Ureter (tissue), 1 donor: ENCODE measurements around the gene CRELD2. TPM values are rescaled to one million over a fixed set of nuclear protein-coding genes. Genes with fewer than 3 reads are reported as not detected.

Experiments
- DNase-seq: peaks from one replicate; pipeline ENCODE4 v3.0.0-alpha.2; 2020; ENCODE audit warnings: low spot score
- total RNA-seq: library from RNA; stranded (reverse); gene quantifications from one replicate; pipeline ENCODE4 v1.2.4, GENCODE V29; 2023
- donor health status: DM: yes; HTN: yes; CAD: no.

Gene CRELD2
- total RNA-seq, 1 donor from 2014 or later = 42.8 TPM

DNA sequence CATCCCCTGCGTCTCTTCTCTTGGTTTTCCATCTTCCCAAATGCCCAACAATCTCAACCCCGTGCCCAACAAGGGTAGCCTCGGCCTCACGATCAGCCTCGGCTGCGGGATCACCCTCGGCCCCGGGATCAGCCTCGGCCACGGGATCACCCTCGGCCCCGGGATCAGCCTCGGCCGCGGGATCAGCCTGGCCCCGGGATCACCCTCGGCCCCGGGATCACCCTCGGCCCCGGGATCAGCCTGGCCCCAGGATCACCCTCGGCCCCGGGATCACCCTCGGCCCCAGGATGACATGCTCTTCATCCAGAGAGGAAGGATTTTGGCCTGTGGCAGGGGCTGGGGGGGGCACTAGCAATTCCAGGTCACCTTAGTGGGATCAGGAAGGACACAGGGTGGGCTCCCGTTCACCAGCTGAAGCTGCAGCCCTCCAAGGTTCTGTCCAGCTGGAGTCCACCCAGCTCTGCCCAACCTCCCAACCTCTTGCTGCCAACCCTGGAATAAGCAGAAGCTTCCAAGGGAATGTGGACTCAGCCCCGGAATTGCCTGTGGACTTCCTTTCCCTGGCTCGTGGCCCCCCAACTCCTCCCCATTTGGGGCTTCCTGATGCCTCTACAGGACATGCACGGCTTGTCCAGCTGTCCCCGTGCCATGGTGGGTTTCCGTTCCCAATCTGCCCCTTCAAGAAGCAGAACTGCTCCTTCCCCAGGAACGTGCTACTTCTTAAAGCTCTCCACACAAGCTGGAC is 6.4 kb upstream of the CRELD2 start:
- DNase-seq = no peak

DNA sequence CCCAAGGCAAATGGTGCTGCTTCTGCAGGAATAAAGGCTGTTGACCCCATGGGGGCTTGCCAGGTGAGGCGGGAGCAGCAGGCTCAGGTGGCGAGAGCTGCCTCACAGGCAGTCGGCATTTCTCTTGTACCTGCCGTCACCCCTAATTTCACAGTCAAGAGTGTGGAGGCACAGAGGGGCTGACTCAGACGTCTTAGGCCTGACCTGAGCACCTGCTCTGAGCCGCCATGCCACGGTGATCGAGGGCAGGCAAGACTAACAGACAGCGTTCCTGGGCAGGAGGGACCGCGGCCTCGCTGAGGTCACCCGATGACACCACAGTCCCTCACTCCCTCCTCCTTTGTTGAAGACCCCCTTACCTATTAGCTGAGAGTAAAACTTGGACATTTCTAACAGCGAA is 5.4 kb upstream of the CRELD2 start:
- no peak for DNase-seq

DNA sequence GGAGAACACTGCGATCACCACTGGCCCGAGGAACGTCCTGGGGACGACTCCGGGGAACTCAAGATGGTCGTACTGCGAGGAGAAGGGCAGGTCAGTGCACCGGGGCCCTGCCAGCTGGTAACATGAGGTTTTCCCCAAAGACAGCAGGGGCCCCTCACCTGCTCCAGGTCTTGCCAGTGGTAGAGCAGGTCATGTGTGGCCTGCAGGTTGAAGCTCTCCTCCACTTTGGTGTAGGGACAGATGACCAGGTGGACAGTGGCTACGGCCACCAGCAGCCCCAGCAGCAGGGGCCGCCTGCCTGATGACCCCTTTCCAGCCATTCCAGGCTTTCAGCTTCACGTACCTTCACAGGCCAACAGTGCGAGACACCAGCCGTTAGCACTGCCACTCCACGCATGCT is 5.0 kb upstream of the CRELD2 start:
- DNase-seq = no peak

DNA sequence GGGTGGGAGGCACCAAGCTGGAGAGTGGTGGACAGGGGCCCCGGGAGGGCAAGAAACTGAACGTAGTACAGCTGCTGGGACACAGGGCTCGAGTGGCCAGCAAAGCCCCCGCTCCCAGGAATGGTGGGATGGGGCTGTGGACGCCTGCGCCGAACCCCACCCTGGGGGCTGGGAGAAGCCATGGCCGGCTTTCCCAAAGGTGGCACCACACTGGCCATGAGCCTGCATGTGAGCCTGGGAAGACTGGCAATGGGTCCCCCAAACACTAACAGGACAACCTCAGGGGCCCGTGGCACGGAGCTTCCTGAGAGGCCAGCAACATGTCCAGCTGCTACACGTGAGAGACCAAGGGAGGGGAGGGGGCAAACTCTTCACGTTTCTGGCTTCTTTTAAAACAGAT is 4.2 kb upstream of the CRELD2 start:
- DNase-seq = no peak

DNA sequence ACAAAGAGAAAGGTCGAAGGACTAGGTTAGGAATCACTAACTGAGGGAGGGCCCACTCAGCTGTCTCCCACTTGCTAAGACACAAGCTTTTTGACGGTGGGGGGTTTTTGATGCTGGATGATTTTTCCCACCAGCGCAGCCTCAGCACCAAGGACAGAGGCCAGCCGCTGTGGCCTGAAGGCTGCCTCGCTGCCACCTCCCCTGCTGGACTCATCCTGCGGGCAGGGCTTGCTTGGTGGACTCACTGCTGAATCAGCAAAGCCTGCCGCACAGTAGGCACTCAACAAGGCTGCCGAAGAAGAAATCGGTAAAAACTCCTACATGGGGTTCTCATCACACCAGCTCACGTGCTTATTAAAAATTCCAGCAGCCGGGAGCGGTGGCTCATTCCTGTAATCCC is 2.8 kb upstream of the CRELD2 start:
- DNase-seq = no peak

DNA sequence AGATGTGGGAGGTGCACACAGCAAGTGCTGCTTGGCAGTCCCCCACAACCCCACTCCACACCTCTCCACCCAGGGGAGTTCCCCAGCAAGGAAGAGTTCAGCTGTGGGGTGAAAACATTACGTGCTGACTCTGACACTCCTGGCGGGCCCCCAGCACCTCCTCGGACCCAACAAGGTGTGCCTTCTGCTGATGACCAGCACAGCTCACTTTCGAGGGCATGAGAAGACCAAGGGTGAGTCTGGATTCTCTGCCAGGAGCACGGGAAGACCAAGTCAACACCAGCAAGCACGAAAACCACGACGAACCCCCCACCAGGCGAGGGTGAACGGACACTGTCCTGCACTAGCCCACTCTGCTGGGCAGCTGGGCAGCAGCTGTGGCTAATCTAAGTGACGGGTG is 1.6 kb upstream of the CRELD2 start:
- no peak for DNase-seq

DNA sequence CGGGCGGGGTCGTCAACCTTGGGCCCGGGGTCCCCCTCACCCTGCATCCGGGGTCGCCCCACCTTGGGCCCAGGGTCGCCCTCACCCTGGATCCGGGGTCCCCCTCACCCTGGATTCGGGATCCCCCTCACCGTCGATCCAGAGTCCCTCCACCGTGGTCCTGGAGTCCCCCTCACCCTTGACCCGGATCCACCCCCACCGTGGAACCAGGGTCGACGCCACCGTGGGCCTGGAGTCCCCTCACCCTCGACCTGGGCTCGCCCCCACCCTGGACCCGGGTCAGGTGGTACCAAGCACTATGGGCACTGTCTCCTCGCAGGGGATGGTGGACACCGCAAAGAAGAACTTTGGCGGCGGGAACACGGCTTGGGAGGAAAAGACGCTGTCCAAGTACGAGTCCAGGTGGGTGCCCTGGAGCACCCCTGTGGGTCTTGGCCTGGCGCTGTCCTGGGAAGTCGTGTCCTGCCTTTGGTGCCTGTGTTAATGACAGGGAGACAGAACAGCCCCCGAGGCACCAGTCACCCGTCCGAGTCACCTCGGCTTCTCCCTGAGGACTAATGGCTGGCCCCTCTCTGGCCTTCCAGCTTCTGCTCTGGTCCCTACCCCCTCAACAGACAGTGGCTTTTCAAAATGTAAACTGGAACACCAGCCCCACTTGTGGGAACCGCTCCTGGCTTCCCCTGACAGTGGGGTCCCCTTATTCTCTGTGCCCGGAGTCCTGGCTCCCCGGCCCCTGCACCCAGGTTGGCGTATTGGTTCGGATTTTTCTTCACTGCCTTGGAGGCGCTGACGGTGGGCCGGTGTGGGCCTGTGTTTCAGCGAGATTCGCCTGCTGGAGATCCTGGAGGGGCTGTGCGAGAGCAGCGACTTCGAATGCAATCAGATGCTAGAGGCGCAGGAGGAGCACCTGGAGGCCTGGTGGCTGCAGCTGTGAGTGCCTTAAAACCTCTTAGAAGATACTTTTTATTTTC is 762 bp downstream of the CRELD2 start:
- DNase-seq = no peak

DNA sequence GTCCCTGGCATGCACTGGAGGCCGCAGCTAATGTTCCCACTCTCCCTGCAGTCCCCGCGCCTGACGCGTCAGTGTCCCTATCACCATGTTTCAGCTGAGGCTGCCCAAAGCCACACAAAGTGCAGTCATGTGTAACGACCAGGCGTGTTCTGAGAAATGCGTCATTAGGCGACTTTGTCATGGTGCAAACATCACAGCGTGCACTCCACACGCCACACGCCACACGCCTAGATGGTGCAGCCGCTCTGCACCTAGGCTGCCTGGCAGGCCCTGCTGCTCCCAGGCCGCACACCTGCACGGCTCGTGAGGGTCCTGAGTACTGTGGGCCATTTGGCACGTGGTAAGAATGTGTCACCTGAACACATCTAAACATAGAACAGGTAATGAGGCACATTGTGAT is 2.4 kb downstream of the CRELD2 start:
- no peak for DNase-seq

DNA sequence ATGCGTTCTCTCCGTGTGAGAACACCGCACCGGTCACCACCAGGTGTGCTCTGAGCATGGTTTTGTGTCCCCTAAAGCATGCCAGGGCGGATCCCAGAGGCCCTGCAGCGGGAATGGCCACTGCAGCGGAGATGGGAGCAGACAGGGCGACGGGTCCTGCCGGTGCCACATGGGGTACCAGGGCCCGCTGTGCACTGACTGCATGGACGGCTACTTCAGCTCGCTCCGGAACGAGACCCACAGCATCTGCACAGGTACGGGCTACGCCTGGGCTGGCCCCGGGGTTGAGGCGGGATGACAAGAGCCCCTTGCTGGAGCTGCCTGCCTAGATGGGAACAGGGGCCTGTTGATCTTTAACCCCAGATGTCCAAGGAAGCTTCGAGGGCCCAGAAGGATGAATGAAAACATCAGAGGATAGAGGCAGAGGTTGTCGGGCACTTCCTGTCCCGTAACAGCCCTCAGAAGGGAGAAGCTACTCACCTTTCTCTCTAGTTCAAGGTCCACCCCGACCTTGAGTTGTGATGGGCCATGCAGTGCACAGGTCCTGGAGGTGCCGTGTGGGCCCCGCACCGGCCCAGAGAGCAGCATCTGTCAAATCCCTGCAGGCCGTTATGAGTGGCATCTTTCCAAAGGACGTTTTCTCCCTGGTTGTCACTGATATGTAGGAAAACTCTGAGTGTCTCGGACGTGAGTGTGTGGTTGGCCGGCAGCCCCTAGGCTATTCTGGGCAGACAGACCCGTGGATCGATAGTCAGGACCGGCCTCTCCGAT is 3.3 kb downstream of the CRELD2 start:
- DNase-seq = no peak

DNA sequence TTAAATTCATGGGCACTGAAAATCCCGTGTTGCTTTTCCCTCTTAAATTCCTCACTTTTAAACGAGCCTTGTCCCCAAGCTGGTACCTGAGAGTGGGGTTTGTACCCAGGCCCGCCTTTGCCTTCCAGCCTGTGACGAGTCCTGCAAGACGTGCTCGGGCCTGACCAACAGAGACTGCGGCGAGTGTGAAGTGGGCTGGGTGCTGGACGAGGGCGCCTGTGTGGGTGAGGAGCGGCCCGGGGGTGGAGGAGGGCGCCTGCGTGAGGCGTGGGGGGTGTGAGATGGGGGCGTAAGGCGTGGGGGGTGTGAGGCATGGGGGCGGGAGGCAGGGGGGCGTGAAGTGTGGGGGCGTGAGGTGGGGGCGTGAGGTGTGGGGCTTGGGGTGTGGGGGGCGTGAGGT is 4.0 kb downstream of the CRELD2 start:
- no peak for DNase-seq

DNA sequence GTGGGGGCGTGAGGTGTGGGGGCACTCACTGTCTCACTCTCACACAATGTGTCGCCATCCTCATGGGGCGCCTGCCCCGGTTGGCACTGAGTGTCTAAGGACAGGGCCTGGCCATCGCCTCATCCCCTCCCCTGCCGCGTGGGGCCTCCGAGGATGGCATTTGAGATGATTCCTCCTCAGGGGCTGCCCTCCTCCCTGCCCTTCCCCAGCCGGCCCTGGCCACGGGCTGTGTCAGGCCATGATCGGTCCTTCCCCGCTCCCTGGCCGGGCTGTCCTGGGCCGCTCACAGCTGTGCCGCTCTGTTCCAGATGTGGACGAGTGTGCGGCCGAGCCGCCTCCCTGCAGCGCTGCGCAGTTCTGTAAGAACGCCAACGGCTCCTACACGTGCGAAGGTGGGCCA is 4.5 kb downstream of the CRELD2 start:
- no peak for DNase-seq

DNA sequence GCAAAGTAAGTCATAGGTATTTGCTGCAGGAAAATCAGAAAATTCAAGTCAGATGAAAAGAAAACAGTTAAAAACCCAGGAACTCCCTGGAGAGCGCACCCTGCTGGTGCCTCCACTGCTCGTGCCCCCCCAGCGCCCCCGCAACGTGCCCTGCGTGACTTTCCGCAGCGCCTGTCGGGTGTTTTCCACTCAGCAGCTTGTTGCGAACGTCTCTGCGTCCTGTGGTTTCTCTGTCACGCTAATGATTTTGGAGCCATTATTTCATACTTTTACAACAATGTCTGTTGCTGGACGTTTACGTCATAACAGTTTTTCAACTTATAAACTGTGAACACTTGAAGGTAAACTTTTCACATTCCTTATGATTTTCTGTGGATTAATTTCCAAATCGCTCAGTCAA is 5.0 kb downstream of the CRELD2 start:
- no peak for DNase-seq

DNA sequence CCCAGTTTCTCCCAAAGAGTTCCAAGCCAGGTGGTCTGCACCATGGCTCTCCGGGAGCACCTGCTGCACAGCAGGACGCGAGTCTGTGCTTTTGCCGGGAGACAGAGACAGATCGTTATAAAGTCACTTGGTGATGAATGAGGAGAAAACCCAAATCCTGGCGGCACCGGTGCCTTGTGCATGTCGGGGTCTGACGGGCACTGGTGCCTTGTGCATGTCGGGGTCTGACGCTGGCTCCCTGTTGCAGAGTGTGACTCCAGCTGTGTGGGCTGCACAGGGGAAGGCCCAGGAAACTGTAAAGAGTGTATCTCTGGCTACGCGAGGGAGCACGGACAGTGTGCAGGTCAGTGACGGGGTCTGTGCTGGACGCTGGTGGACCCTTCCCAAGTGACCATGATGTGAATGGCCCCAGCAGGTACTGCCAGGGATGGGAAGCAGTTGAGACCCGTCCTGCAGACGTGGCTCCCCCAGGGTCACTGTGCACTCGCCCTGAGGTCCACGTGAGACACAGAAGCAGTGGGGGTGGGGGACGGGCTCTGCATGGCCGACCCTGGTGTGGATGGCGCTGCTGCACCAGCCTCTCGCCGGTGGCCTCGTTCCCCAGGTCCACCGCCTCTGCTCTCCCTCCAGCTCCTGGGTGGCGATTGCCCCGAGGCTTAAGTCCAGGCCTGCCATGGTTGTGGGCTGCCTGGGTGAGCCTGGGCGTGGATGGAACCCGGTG is 5.8 kb downstream of the CRELD2 start:
- DNase-seq = no peak

DNA sequence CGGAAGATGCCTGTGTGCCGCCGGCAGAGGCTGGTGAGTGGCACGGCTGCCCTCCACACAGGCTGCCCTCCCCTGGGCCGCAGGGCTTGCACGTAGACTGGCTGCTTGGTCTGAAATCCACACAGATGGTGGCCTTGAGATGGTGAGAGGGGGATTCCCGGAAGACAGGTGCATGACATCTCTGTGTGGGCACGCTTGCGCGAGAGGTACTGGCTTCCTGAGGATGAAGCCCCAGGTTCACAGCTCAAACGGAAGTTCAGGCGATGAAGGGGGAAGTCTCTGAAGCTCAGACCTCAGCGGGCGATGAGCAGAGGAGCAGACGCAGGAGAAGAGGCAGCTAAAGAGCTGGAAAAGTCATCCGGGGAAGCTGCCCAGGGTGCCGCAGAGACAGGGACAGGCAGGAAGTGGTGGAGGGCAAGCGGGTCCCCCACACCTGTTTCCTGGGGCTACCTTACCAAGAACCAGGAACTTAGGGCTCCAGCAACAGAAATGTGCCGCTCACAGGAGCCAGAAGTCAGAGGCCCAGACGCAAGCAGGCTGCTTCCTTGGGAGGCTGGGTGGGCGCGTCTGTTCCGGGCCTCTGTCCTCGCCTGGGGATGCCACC is 7.2 kb downstream of the CRELD2 start:
- DNase-seq = no peak

DNA sequence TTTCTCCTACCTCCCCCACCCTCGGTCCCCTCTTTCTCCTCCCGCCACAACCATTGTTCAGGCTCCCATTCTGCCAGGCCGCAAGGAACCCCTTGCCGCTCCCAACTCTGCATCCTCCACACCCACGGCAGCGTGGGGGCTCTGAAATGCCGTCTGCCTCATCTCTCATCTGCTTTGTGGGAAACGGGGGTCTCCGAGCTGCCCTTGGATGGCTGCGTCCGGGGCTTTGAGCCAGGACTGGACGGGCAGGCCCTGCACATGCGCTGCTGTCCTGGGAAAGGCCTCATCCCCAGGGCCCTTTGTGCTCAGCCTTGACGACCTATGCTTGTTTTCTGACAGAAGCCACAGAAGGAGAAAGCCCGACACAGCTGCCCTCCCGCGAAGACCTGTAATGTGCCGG is 8.5 kb downstream of the CRELD2 start:
- DNase-seq = no peak

DNA sequence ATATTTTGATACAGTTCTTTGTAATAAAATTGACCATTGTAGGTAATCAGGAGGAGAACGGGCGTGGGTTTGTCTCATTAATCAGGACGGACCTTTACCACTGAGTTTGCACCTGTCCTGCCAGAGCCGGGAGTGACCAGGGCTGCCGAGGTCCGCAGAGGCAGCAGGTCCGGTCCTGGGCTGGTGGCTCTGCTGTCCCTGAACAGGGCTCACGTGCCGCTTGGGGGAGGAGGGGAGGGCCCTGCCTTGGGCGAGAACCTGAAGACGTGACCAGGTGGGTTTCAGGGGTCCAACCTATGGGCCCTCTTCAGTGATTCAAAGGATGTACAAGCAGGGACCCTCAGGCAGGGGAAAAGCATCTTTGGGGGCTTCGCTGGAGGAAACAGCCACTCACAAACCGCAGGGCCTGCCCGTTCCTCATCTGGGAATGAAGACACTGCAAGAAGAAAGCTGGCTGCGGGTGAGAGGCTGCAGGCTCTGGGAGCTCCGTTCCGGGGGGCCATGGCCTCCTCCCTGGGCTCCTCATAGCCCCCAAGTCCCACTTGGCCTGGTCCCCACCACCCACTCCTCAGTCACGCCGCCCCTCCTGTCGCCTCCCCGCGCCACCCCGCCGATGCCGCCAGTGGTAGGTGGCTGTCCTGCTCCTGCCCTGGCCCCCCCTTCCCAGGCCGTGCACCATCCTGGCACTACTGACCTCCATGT is 9.2 kb downstream of the CRELD2 start:
- DNase-seq = no peak

DNA sequence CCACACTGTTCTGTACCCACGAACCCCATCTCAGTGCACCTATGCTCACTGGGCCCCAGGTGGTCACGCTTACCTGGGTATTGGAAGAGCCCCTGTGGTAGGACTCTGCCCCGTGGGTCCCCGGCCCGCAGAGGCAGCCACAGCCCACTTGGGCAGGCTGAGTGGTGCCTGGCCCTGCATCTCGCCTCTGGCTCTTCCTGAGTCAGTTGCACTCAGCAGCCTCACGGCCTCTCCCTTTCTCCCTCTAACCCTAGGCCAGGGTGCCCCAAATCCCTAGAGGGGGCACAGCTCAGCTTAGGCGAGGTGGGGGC is 9.7 kb downstream of the CRELD2 start:
- DNase-seq = no peak

DNA sequence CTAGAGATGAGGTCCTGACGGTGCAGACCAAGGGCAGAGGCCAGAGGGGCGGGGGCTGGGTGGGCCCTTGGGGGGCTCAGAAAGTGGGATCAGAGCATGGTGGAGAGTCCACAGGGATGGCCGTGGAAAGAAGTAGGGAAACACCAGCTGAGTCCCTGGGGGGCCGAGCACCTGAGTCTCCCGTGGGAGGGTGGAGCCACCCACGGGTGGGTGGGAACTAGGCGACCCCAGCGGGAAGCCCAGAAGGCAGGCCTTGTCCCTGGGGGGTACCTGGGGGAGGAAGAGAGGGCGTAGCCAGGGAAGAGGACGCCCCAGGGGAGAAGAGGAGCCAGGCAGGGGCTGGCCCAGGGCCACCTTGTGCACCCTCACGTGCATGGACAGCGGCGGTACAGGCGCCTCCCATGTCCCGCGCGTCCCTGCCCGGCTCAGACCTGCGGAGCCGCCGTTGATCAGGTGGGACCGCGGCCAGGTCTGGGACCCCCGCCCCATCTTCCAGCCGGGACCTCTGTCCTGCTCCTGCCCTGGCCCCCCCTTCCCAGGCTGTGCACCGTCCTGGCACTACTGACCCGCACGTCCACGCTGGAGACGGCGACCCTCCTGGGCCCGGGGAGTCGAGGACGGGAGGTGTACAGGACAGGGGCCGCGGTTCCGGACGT is 10.2 kb downstream of the CRELD2 start:
- DNase-seq = no peak

DNA sequence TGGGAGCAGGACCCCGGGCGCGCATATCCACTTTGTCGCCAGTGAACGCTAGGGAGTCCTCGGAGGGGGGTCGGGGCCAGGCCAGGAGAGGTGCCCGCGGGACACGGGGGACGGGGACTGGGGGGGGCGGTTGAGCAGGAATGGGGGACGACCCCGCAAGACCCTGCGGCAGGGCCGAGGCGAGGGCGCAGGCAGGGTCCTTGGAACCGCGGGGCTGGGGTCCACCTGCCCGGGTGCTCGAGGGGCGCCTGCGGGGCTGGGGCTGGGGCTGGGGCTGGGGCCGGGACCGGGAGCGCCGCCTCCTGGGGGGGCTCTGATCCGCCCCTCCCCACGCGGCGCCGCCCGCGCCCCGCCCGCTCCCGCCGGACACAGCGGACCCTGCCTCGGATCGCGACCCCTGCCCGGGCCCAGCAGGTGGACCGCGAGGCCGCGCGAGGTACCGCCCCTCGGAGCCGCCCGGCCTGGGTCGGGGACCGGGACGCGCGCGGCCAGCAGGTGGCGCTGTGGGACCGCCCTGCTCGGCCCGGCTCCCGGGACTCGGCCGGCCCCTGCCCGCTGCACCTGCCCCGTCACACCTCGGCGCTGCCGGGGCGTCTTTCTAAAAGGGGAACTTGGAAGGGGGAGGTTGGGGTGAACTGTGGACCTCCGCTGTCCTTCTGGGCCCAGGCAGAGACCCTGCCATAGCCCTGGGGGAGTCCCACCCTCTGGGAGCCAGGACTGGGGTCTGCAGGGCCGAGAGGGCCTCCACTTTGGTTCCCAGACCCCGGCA is 11.0 kb downstream of the CRELD2 start:
- no peak for DNase-seq
